Measurements from ENCODE around the gene OR56A4.

DNA sequence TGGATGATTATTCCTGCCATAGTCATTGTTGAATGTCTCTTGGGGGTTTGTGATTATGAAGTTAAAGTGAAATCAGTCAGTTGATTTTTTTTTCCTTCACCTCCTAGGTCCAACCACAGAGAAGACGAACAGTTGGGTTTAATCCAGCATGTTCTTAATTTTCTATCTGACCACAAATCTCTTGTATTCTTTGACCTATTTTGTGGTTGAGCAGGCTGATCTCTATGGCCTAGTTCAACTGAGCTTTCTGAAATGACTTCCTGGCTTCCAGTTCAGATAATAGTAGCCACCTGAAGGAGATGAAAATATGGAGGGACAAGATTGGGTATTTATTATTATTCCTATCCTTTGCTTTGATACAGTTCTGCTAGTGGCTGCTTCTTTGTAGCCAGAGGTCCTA lies 33.2 kb downstream of the OR56A4 start:
- TF ChIP-seq CTCF (IDR thresholded peaks at IDR 0.05; ENCODE audit: low read depth, low read length, missing input control) (no peak), HNF4G (IDR thresholded peaks at IDR 0.05) (no peak), YY1 (IDR thresholded peaks at IDR 0.05) (no peak), SP1 (IDR thresholded peaks at IDR 0.05) (no peak), REST (IDR thresholded peaks at IDR 0.05) (no peak), GABPA (IDR thresholded peaks at IDR 0.05 in 1 of 2, conservative IDR thresholded peaks at IDR 0.05 in 1 of 2) (no peak)
- TF ChIP-seq, protein P1, sequence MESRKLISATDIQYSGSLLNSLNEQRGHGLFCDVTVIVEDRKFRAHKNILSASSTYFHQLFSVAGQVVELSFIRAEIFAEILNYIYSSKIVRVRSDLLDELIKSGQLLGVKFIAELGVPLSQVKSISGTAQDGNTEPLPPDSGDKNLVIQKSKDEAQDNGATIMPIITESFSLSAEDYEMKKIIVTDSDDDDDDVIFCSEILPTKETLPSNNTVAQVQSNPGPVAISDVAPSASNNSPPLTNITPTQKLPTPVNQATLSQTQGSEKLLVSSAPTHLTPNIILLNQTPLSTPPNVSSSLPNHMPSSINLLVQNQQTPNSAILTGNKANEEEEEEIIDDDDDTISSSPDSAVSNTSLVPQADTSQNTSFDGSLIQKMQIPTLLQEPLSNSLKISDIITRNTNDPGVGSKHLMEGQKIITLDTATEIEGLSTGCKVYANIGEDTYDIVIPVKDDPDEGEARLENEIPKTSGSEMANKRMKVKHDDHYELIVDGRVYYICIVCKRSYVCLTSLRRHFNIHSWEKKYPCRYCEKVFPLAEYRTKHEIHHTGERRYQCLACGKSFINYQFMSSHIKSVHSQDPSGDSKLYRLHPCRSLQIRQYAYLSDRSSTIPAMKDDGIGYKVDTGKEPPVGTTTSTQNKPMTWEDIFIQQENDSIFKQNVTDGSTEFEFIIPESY (IDR thresholded peaks at IDR 0.05): no peak
- TF ChIP-seq, protein P2, sequence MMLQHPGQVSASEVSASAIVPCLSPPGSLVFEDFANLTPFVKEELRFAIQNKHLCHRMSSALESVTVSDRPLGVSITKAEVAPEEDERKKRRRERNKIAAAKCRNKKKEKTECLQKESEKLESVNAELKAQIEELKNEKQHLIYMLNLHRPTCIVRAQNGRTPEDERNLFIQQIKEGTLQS (IDR thresholded peaks at IDR 0.05): no peak
